Mesendoderm (in vitro differentiated cells): ENCODE measurements around the gene SDR42E2.
"Not testable (repeated sequence)": the region's sequence is repeated elsewhere in the genome, so short reads cannot be mapped to it uniquely, and the experiment has no call there.

Source experiments
- DNase-seq: peaks from one replicate; pipeline ENCODE4 v3.0.0; 2013
- H2AK5ac ChIP-seq: 2 replicates; pipeline ENCODE4 v1.6.1; 2013; ENCODE audit warnings: low read length, inconsistent platforms
- H2BK120ac ChIP-seq: 2 replicates; pipeline ENCODE4 v1.6.1; 2013; ENCODE audit warnings: low read depth, mild to moderate bottlenecking, low read length, moderate library complexity, mixed read lengths
- H2BK15ac ChIP-seq: replicated peaks from 2 replicates; pipeline ENCODE4 v1.6.1; 2013; ENCODE audit warnings: low read depth, mild to moderate bottlenecking, moderate library complexity
- H2BK5ac ChIP-seq: 2 replicates; pipeline ENCODE4 v1.6.1; 2013; ENCODE audit warnings: low read length, inconsistent platforms
- H3K18ac ChIP-seq: 2 replicates; pipeline ENCODE4 v1.6.1; 2013; ENCODE audit warnings: mild to moderate bottlenecking, low read length, mixed read lengths
- H3K23ac ChIP-seq: one replicate; pipeline ENCODE4 v1.6.1; 2013; ENCODE audit warnings: low read length
- H3K27ac ChIP-seq: 2 replicates; pipeline ENCODE4 v1.5.1; 2013; ENCODE audit warnings: low read depth, mild to moderate bottlenecking, inconsistent platforms, low read length, moderate library complexity
- H3K27me3 ChIP-seq: 2 replicates; pipeline ENCODE4 v1.6.1; 2013; ENCODE audit warnings: low read length, control low read depth, mild to moderate bottlenecking, inconsistent platforms; ENCODE audit not compliant: insufficient read depth, poor library complexity
- H3K36me3 ChIP-seq: 2 replicates; pipeline ENCODE4 v1.6.1; 2013; ENCODE audit warnings: low read length, inconsistent platforms; ENCODE audit not compliant: control insufficient read depth, insufficient read depth
- H3K4ac ChIP-seq: one replicate; pipeline ENCODE4 v1.6.1; 2013; ENCODE audit warnings: low read depth, mild to moderate bottlenecking, low read length, moderate library complexity
- H3K4me1 ChIP-seq: 2 replicates; pipeline ENCODE4 v1.6.1; 2013; ENCODE audit warnings: low read depth, low read length, inconsistent platforms; ENCODE audit not compliant: control insufficient read depth
- H3K4me2 ChIP-seq: 2 replicates; pipeline ENCODE4 v1.6.1; 2013; ENCODE audit warnings: low read length
- H3K4me3 ChIP-seq: 2 replicates; pipeline ENCODE4 v1.5.1; 2013; ENCODE audit warnings: mild to moderate bottlenecking, low read length
- H3K56ac ChIP-seq: one replicate; pipeline ENCODE4 v1.6.1; 2013; ENCODE audit warnings: low read length
- H3K79me1 ChIP-seq: 2 replicates; pipeline ENCODE4 v1.6.1; 2013; ENCODE audit warnings: low read length, inconsistent platforms
- H3K79me2 ChIP-seq: 2 replicates; pipeline ENCODE4 v1.6.1; 2013; ENCODE audit warnings: mild to moderate bottlenecking, low read length; ENCODE audit not compliant: control insufficient read depth, insufficient read depth
- H3K9ac ChIP-seq: 2 replicates; pipeline ENCODE4 v1.6.1; 2013; ENCODE audit warnings: low read length, inconsistent platforms
- H4K5ac ChIP-seq: one replicate; pipeline ENCODE4 v1.6.1; 2013; ENCODE audit warnings: low read length
- H4K8ac ChIP-seq: one replicate; pipeline ENCODE4 v1.6.1; 2013; ENCODE audit warnings: low read depth, mild to moderate bottlenecking, control low read depth, low read length, moderate library complexity
- WGBS: extraction: QIAGEN DNeasy Blood & Tissue Kit; methylation state at CpG from one replicate; pipeline ENCODE4 v1.1.7; 2013; ENCODE audit warnings: low lambda C conversion rate, missing lambda C conversion rate; ENCODE audit not compliant: insufficient coverage; ENCODE audit errors: extremely low coverage; 5-methylcytosine and 5-hydroxymethylcytosine counted together

Gene SDR42E2

DNA sequence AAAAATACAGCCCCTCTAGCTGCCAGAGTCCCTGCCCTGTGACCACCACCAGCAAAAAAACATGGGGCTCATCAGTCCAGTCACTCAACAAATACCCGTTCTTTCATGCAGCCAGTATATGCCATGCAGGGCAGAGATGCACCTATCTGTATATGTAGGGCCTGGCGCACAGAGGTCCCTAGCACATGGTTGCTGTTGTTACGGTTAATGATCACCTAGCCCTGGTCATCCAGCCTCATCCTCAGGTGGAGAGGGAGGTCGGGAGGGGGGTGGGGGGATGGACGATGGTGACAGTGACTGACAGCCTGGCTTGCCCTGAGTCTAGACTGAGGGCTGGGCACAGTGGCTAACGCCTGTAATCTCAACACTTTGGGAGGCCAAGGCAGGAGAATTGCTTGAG lies 1.5 kb downstream of the SDR42E2 start:
- Histone ChIP-seq H2BK5ac (no peak overlapping the region), H3K79me2 (no peaks in the 10 kb centered on the region), H3K27ac (no peak overlapping the region), H3K56ac (no peak overlapping the region), H2BK120ac (no peak overlapping the region), H3K36me3 (no peaks in the 10 kb centered on the region), H2BK15ac (no peak overlapping the region), H3K18ac (no peak overlapping the region), H3K27me3 (no peaks in the 10 kb centered on the region), H3K4me3 (no peak overlapping the region), H4K8ac (no peak overlapping the region), H3K4me2 (no peak overlapping the region), H2AK5ac (no peak overlapping the region), H3K79me1 (no peaks in the 10 kb centered on the region), H4K5ac (no peak overlapping the region), H3K9ac (no peak overlapping the region), H3K23ac (no peak overlapping the region), H3K4me1 (no peaks in the 10 kb centered on the region), H3K4ac (no peak overlapping the region)
- WGBS: no CpG with 5 or more reads among the region's 6 CpGs
- no peak for DNase-seq

DNA sequence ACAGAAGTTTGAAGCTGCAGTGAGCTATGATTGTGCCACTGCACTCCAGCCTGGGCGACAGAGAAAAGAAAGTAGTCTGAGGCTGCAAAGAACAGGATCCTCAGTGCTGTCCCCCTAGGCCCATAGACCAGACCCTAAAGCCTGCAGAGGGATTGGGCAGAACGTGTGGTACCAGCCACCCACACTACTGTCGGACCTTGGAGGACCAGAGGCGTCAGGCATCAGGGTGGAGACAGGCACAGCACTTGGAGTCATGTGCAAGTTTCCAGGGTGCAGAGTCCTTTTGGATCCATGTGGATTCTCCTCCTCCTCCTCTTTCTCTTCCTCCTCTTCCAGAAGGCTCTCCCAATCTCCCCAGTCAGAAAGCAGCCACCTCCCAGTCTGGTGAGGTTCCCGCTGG lies 2.2 kb downstream of the SDR42E2 start:
- no peaks in the 10 kb centered on the region for H3K4me1 ChIP-seq
- H3K27me3 ChIP-seq: no peaks in the 10 kb centered on the region
- no peak overlapping the region for H3K27ac ChIP-seq
- no peak overlapping the region for H3K4ac ChIP-seq
- H4K5ac ChIP-seq: no peak overlapping the region
- DNase-seq: no peak
- H2AK5ac ChIP-seq: no peak overlapping the region
- no peaks in the 10 kb centered on the region for H3K36me3 ChIP-seq
- no peak overlapping the region for H3K4me2 ChIP-seq
- H2BK15ac ChIP-seq: no peak overlapping the region
- H2BK120ac ChIP-seq: no peak overlapping the region
- H3K18ac ChIP-seq: no peak overlapping the region
- H3K56ac ChIP-seq: no peak overlapping the region
- no CpG with 5 or more reads among the region's 5 CpGs for WGBS
- no peak overlapping the region for H4K8ac ChIP-seq
- no peaks in the 10 kb centered on the region for H3K79me1 ChIP-seq
- H3K9ac ChIP-seq: no peak overlapping the region
- no peak overlapping the region for H3K4me3 ChIP-seq
- H3K23ac ChIP-seq: no peak overlapping the region
- H2BK5ac ChIP-seq: no peak overlapping the region
- no peaks in the 10 kb centered on the region for H3K79me2 ChIP-seq

GRCh38 chr16:22165508-22166285 lies 3.4 kb downstream of the SDR42E2 start:
- H3K27ac ChIP-seq: no peak overlapping the region
- no peak overlapping the region for H4K8ac ChIP-seq
- no peak overlapping the region for H3K23ac ChIP-seq
- no peak overlapping the region for H3K4ac ChIP-seq
- H3K4me3 ChIP-seq: no peak overlapping the region
- H3K79me1 ChIP-seq: no peaks in the 10 kb centered on the region
- no peak overlapping the region for H3K18ac ChIP-seq
- H3K27me3 ChIP-seq: no peaks in the 10 kb centered on the region
- H2BK15ac ChIP-seq: no peak overlapping the region
- H3K56ac ChIP-seq: no peak overlapping the region
- no peak overlapping the region for H2BK120ac ChIP-seq
- no peak overlapping the region for H3K9ac ChIP-seq
- H4K5ac ChIP-seq: no peak overlapping the region
- no peak overlapping the region for H2AK5ac ChIP-seq
- no peak for DNase-seq
- no CpG with 5 or more reads among the region's 16 CpGs for WGBS
- no peaks in the 10 kb centered on the region for H3K4me1 ChIP-seq
- no peak overlapping the region for H2BK5ac ChIP-seq
- no peaks in the 10 kb centered on the region for H3K36me3 ChIP-seq
- no peaks in the 10 kb centered on the region for H3K79me2 ChIP-seq
- H3K4me2 ChIP-seq: no peak overlapping the region

- Histone ChIP-seq H3K9ac (no peak overlapping the region), H3K4me1 (no peaks in the 10 kb centered on the region), H3K4me2 (no peak overlapping the region), H3K23ac (no peak overlapping the region), H3K56ac (no peak overlapping the region), H3K79me2 (no peaks in the 10 kb centered on the region), H2BK120ac (no peak overlapping the region), H3K4ac (no peak overlapping the region), H4K5ac (no peak overlapping the region), H2BK5ac (no peak overlapping the region), H3K79me1 (no peaks in the 10 kb centered on the region), H2BK15ac (no peak overlapping the region), H3K18ac (no peak overlapping the region), H3K27me3 (no peaks in the 10 kb centered on the region), H3K36me3 (no peaks in the 10 kb centered on the region), H4K8ac (no peak overlapping the region), H3K4me3 (no peak overlapping the region), H2AK5ac (no peak overlapping the region), H3K27ac (no peak overlapping the region)
- no CpG with 5 or more reads among the region's 6 CpGs for WGBS
- no peak for DNase-seq
These were observed 9.6 kb downstream of the SDR42E2 start for GRCh38 chr16:22171953-22172352.

- H4K8ac ChIP-seq, H3K79me2 ChIP-seq, H2BK120ac ChIP-seq, H3K27me3 ChIP-seq, H3K23ac ChIP-seq, H2BK5ac ChIP-seq, H3K4me3 ChIP-seq, H3K4ac ChIP-seq, H3K4me1 ChIP-seq, H3K18ac ChIP-seq, H3K56ac ChIP-seq, H3K4me2 ChIP-seq, H3K36me3 ChIP-seq, H3K27ac ChIP-seq, H4K5ac ChIP-seq, DNase-seq, H2AK5ac ChIP-seq, H3K79me1 ChIP-seq, H2BK15ac ChIP-seq, H3K9ac ChIP-seq: not testable (repeated sequence)
- no CpG with 5 or more reads among the region's 1 CpG for WGBS
These were observed 10.3 kb downstream of the SDR42E2 start for GRCh38 chr16:22172642-22173041.

DNA sequence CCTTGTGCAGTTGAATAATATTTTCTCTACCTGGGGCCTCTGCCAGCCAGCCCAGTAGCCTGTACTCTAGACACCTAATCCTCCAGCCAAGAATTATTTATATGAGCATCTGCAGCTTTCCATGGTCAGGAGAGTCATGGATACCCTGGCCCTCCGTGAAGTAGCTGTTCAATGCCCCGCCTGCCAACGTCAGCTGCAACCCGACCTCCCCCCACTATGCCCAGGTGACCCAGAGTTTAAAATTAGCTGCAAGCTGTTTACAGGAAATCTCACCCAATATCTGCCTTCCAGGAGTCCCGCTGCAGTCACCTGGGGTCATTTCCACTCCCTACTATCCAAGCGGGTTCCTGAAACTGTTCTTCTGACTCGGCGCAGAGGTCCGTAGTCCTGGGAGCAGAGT lies 12.3 kb downstream of the SDR42E2 start:
- H2BK120ac ChIP-seq: no peak overlapping the region
- no CpG with 5 or more reads among the region's 9 CpGs for WGBS
- H3K4ac ChIP-seq: no peak overlapping the region
- H3K18ac ChIP-seq: no peak overlapping the region
- H3K23ac ChIP-seq: no peak overlapping the region
- no peak overlapping the region for H3K9ac ChIP-seq
- no peaks in the 10 kb centered on the region for H3K36me3 ChIP-seq
- H2BK15ac ChIP-seq: no peak overlapping the region
- no peak overlapping the region for H4K5ac ChIP-seq
- H3K4me2 ChIP-seq: no peak overlapping the region
- no peak overlapping the region for H2BK5ac ChIP-seq
- H3K79me1 ChIP-seq: no peaks in the 10 kb centered on the region
- DNase-seq: no peak
- H3K27ac ChIP-seq: no peak overlapping the region
- H2AK5ac ChIP-seq: no peak overlapping the region
- no peaks in the 10 kb centered on the region for H3K79me2 ChIP-seq
- no peak overlapping the region for H3K4me3 ChIP-seq
- no peak overlapping the region for H3K56ac ChIP-seq
- no peak overlapping the region for H4K8ac ChIP-seq
- no peaks in the 10 kb centered on the region for H3K4me1 ChIP-seq
- H3K27me3 ChIP-seq: no peaks in the 10 kb centered on the region
